PFSK-1 (cell line): ENCODE measurements around the gene GCLC.

Source experiments
- FOXP2 ChIP-seq: optimal IDR thresholded peaks from 2 replicates; pipeline ENCODE3; 2011; ENCODE audit warnings: borderline replicate concordance, control low read depth, inconsistent platforms; ENCODE audit not compliant: insufficient read depth; ENCODE audit errors: extremely low read length, extremely low read depth
- POLR2AphosphoS5 ChIP-seq: IDR thresholded peaks from 2 replicates; pipeline ENCODE4 v1.6.1; 2012; ENCODE audit warnings: low read depth, mild to moderate bottlenecking, control low read depth, low read length, moderate library complexity
- REST ChIP-seq, 2 experiments: IDR thresholded peaks; 2 replicates each; pipeline versions ENCODE4 v1.6.1 to v1.8.0; 2011 to 2012; ENCODE audit warnings: low read depth in 2 of 2, low read length in 2 of 2, control low read depth in 1 of 2, inconsistent platforms in 1 of 2, mild to moderate bottlenecking in 1 of 2, moderate library complexity in 1 of 2; ENCODE audit not compliant: insufficient read depth in 1 of 2
- SIN3A ChIP-seq: IDR thresholded peaks from 2 replicates; pipeline ENCODE4 v1.6.1; 2012; ENCODE audit warnings: mild to moderate bottlenecking, low read length, moderate library complexity, borderline replicate concordance; ENCODE audit not compliant: insufficient read depth

- no peak for TF ChIP-seq POLR2AphosphoS5
- TF ChIP-seq REST (IDR thresholded peaks at IDR 0.05; ENCODE audit: insufficient read depth in 1 of 2, low read depth in 2 of 2, low read length in 2 of 2), result no peak
- TF ChIP-seq SIN3A, result no peak
- no peak for TF ChIP-seq FOXP2
These were observed 88.1 kb downstream of the GCLC start for GRCh38 chr6:53456809-53457208.
